ENCODE measurements around the gene EGFL7. TPM values are rescaled to one million over a fixed set of nuclear protein-coding genes. Genes with fewer than 3 reads are reported as not detected.

EGFL7 gene
- total and polyA plus RNA-seq, 4 donors, result 128 to 379 (median 226) TPM

GRCh38 chr9:136694163-136694871, 31.6 kb downstream of the EGFL7 start:
- Histone ChIP-seq H3K4me1 (ENCODE audit: control insufficient read depth in 5 of 5, insufficient read depth in 5 of 5, low read length in 5 of 5) (peaks cover 0 to 17% (median 5%) of the 10 kb centered on the region in 5 donors), H3K4me3 (no peak overlapping the region), H3K36me3 (ENCODE audit: control insufficient read depth in 4 of 4, insufficient read depth in 4 of 4, low read length in 4 of 4) (no peaks in the 10 kb centered on the region), H3K9me3 (ENCODE audit: control insufficient read depth in 4 of 4, insufficient read depth in 3 of 4, low read length in 3 of 4) (no peaks in the 10 kb centered on the region), H3K27me3 (ENCODE audit: control insufficient read depth in 3 of 3, insufficient read depth in 3 of 3, low read length in 2 of 3) (peaks cover 0 to 2% (median 0%) of the 10 kb centered on the region in 3 donors), H3K27ac (ENCODE audit: low read depth in 1 of 2, low read length in 1 of 2) (peak overlapping the region in 1 of 2 donors; percentile 47), H3K9ac (ENCODE audit: insufficient read depth in 1 of 2, low read length in 2 of 2) (no peak overlapping the region)
- 39 to 46% methylated on average over 32 of the region's 32 CpGs for WGBS, 2 donors
- DNase-seq (peak in 1 of 3 donors; percentile 41), ATAC-seq (ENCODE audit: insufficient read depth, low FRiP score) (no peak)
- TF ChIP-seq CTCF (IDR thresholded peaks at IDR 0.05; ENCODE audit: control extremely low read depth, extremely low read depth), result peak; percentile 31

GRCh38 chr9:136694872-136695247, 32.1 kb downstream of the EGFL7 start:
- H3K27me3 ChIP-seq (ENCODE audit: control insufficient read depth in 3 of 3, insufficient read depth in 3 of 3, low read length in 2 of 3), result peaks cover 0 to 2% (median 0%) of the 10 kb centered on the region in 3 donors
- peak overlapping the region in 1 of 2 donors; percentile 13 for H3K27ac ChIP-seq (ENCODE audit: low read depth in 1 of 2, low read length in 1 of 2)
- DNase-seq (no peak), ATAC-seq (ENCODE audit: insufficient read depth, low FRiP score) (no peak)
- no peaks in the 10 kb centered on the region for H3K9me3 ChIP-seq (ENCODE audit: control insufficient read depth in 4 of 4, insufficient read depth in 3 of 4, low read length in 3 of 4)
- no peak for TF ChIP-seq CTCF (IDR thresholded peaks at IDR 0.05; ENCODE audit: control extremely low read depth, extremely low read depth)
- H3K4me3 ChIP-seq, result no peak overlapping the region
- WGBS, 2 donors, result 79 to 82% methylated on average over 11 of the region's 11 CpGs
- no peak overlapping the region for H3K9ac ChIP-seq (ENCODE audit: insufficient read depth in 1 of 2, low read length in 2 of 2)
- H3K4me1 ChIP-seq (ENCODE audit: control insufficient read depth in 5 of 5, insufficient read depth in 5 of 5, low read length in 5 of 5), result peaks cover 0 to 17% (median 4%) of the 10 kb centered on the region in 5 donors
- H3K36me3 ChIP-seq (ENCODE audit: control insufficient read depth in 4 of 4, insufficient read depth in 4 of 4, low read length in 4 of 4), result no peaks in the 10 kb centered on the region

- DNase-seq, result no peak
- Histone ChIP-seq H3K9ac (ENCODE audit: insufficient read depth in 1 of 2, low read length in 2 of 2) (no peak overlapping the region), H3K27me3 (ENCODE audit: control insufficient read depth in 3 of 3, insufficient read depth in 3 of 3, low read length in 2 of 3) (peaks cover 0 to 2% (median 0%) of the 10 kb centered on the region in 3 donors), H3K9me3 (ENCODE audit: control insufficient read depth in 4 of 4, insufficient read depth in 3 of 4, low read length in 3 of 4) (no peaks in the 10 kb centered on the region), H3K27ac (ENCODE audit: low read depth in 1 of 2, low read length in 1 of 2) (peak overlapping the region in 1 of 2 donors; percentile 64), H3K4me3 (no peak overlapping the region), H3K36me3 (ENCODE audit: control insufficient read depth in 4 of 4, insufficient read depth in 4 of 4, low read length in 4 of 4) (no peaks in the 10 kb centered on the region), H3K4me1 (ENCODE audit: control insufficient read depth in 5 of 5, insufficient read depth in 5 of 5, low read length in 5 of 5) (peaks cover 0 to 16% (median 4%) of the 10 kb centered on the region in 5 donors)
- no peak for TF ChIP-seq CTCF (IDR thresholded peaks at IDR 0.05; ENCODE audit: control extremely low read depth, extremely low read depth)
- 69 to 87% methylated on average over 10 of the region's 10 CpGs for WGBS, 2 donors
- ATAC-seq (ENCODE audit: insufficient read depth, low FRiP score), result peak; percentile 43
These were observed 32.7 kb downstream of the EGFL7 start for GRCh38 chr9:136695435-136695895.
